Gastrocnemius medialis (tissue), 4 donors: ENCODE measurements around the gene TAL2. TPM values are rescaled to one million over a fixed set of nuclear protein-coding genes. Genes with fewer than 3 reads are reported as not detected.
A peak's percentile ranks its signal among the peaks of the same experiment; 100 is the strongest.

Source experiments
- ATAC-seq, 2 donors: fragments of 150-250 bp; one replicate each; pipeline ENCODE4 v1.9.1; 2016
- DNase-seq, 2 donors: peaks; one replicate each; pipeline ENCODE4 v3.0.0-alpha.2; 2019
- H3K27ac ChIP-seq, 4 donors: fragments of 200-600 bp; sonication (generic); 1 replicate in 1 of 4; 2 replicates in 3 of 4; pipeline ENCODE4 v1.5.1; 2016 to 2018; ENCODE audit warnings: mild to moderate bottlenecking in 2 of 4, moderate library complexity in 1 of 4
- H3K27me3 ChIP-seq, 3 donors: fragments of 200-600 bp; sonication (generic) in 2 of 3; 1 replicate in 1 of 3; 2 replicates in 2 of 3; pipeline versions ENCODE4 v1.5.1 to v1.6.0; 2016 to 2019; ENCODE audit warnings: mild to moderate bottlenecking in 1 of 3, moderate library complexity in 1 of 3
- H3K36me3 ChIP-seq, 2 donors: fragments of 200-600 bp; sonication (generic) in 1 of 2; one replicate each; pipeline ENCODE4 v1.5.1; 2017 to 2018
- H3K4me1 ChIP-seq, 2 donors: fragments of 200-600 bp; sonication (generic) in 1 of 2; one replicate each; pipeline ENCODE4 v1.5.1; 2016 to 2017; ENCODE audit warnings: mild to moderate bottlenecking in 2 of 2
- H3K4me3 ChIP-seq, 4 donors: fragments of 200-600 bp; sonication (generic) in 3 of 4; 1 replicate in 1 of 4; 2 replicates in 3 of 4; pipeline ENCODE4 v1.5.1; 2016 to 2019; ENCODE audit warnings: mild to moderate bottlenecking in 2 of 4
- H3K9me3 ChIP-seq, 3 donors: fragments of 200-600 bp; sonication (generic) in 2 of 3; 1 replicate in 1 of 3; 2 replicates in 2 of 3; pipeline ENCODE4 v1.5.1; 2016 to 2019
- CTCF ChIP-seq, 5 experiments: fragments of 450-650 bp in 3 of 5; fragments of 200-600 bp in 2 of 5; sonication (generic) in 2 of 5; IDR thresholded peaks in 4 of 5; conservative IDR thresholded peaks in 1 of 5; 1 replicate in 4 of 5; 2 replicates in 1 of 5; pipeline ENCODE4 v1.5.1; 2016 to 2019; ENCODE audit warnings: antibody characterized with exemption in 5 of 5, mild to moderate bottlenecking in 3 of 5, moderate library complexity in 3 of 5
- POLR2A ChIP-seq, 2 donors: fragments of 450-650 bp; IDR thresholded peaks; one replicate each; pipeline ENCODE4 v1.6.1; 2017; ENCODE audit warnings: antibody characterized with exemption in 2 of 2, mild to moderate bottlenecking in 2 of 2, moderate library complexity in 2 of 2
- in situ Hi-C, 4 donors: fragments of 200-750 bp; cut with MboI; loops; one replicate each; pipeline versions ENCODE4 v1.15.0 to v1.8.0; 2017; ENCODE audit warnings: low sequenced_read_pairs in 4 of 4
- intact Hi-C: fragments of 100-400 bp; cut with DNase I; formaldehyde crosslinking; loops from one replicate; pipeline ENCODE4 v1.15.1; 2023; ENCODE audit warnings: low total_unique reads
- total RNA-seq, 4 donors: library from RNA; depleted of rRNA; stranded (reverse); fragments of >200 nt; gene quantifications; one replicate each; pipeline versions ENCODE4 v1.1.0 to v1.2.3, GENCODE V29; 2016

The TAL2 gene
- total RNA-seq, 4 donors from 2014 or later: not detected

- intact Hi-C loops: no loop called here
- no peak for TF ChIP-seq CTCF (IDR thresholded peaks at IDR 0.05 in 4 of 5, conservative IDR thresholded peaks at IDR 0.05 in 1 of 5)
- TF ChIP-seq POLR2A (IDR thresholded peaks at IDR 0.05): no peak
- in situ Hi-C loops: loop anchor here in 1 of 4 donors (25.0 kb wide), 1 partner anchor 269 kb away; the partner anchor contains the start of gene FSD1L
- Histone ChIP-seq H3K4me1 (peaks cover 54 to 57% of the 10 kb centered on the region in 2 donors), H3K27ac (peak overlapping the region; percentile 79 to 84 (median 82)), H3K27me3 (no peaks in the 10 kb centered on the region), H3K9me3 (no peaks in the 10 kb centered on the region), H3K36me3 (peaks cover 0 to 7% of the 10 kb centered on the region in 2 donors), H3K4me3 (no peak overlapping the region)
- ATAC-seq: no peak
- no peak for DNase-seq
Observed at GRCh38 chr9:105706156-105706555, 43.9 kb downstream of the TAL2 start.

- H3K27ac ChIP-seq: peak overlapping the region; percentile 79 to 84 (median 82)
- TF ChIP-seq POLR2A (IDR thresholded peaks at IDR 0.05) (no peak), CTCF (IDR thresholded peaks at IDR 0.05 in 4 of 5, conservative IDR thresholded peaks at IDR 0.05 in 1 of 5) (no peak)
- DNase-seq (no peak), ATAC-seq (no peak)
- peaks cover 0 to 7% of the 10 kb centered on the region in 2 donors for H3K36me3 ChIP-seq
- intact Hi-C loops (no loop called here), in situ Hi-C loops (loop anchor here in 1 of 4 donors (25.0 kb wide), 1 partner anchor 271 kb away; the partner anchor contains the start of gene FSD1L)
- H3K4me1 ChIP-seq: peaks cover 48 to 59% of the 10 kb centered on the region in 2 donors
- peak overlapping the region in 3 of 4 donors; percentile 10 to 24 (median 23) for H3K4me3 ChIP-seq
- H3K27me3 ChIP-seq: no peaks in the 10 kb centered on the region
- H3K9me3 ChIP-seq: no peaks in the 10 kb centered on the region
Observed at GRCh38 chr9:105708405-105708804, 46.1 kb downstream of the TAL2 start.

- Histone ChIP-seq H3K27me3 (no peaks in the 10 kb centered on the region), H3K4me3 (peak overlapping the region; percentile 1 to 40 (median 20)), H3K4me1 (peaks cover 40 to 58% of the 10 kb centered on the region in 2 donors), H3K27ac (peak overlapping the region; percentile 79 to 84 (median 82)), H3K36me3 (peaks cover 0 to 7% of the 10 kb centered on the region in 2 donors), H3K9me3 (no peaks in the 10 kb centered on the region)
- peak in 1 of 2 donors; percentile 49 for ATAC-seq
- intact Hi-C loops: loop anchor here (5.0 kb wide), 1 partner anchor 1062 kb away; no protein-coding TSS in a partner anchor
- TF ChIP-seq CTCF (IDR thresholded peaks at IDR 0.05 in 4 of 5, conservative IDR thresholded peaks at IDR 0.05 in 1 of 5) (no peak), POLR2A (IDR thresholded peaks at IDR 0.05) (no peak)
- in situ Hi-C loops: loop anchor here in 1 of 4 donors (25.0 kb wide), 1 partner anchor 273 kb away; the partner anchor contains the start of gene FSD1L
- peak in 1 of 2 donors; percentile 46 for DNase-seq
Observed at GRCh38 chr9:105710638-105711037, 48.4 kb downstream of the TAL2 start.

- Histone ChIP-seq H3K9me3 (no peaks in the 10 kb centered on the region), H3K36me3 (no peaks in the 10 kb centered on the region), H3K27ac (peak overlapping the region; percentile 79 to 84 (median 82)), H3K4me3 (peak overlapping the region in 3 of 4 donors; percentile 17 to 40 (median 28)), H3K4me1 (peaks cover 46 to 59% of the 10 kb centered on the region in 2 donors), H3K27me3 (no peaks in the 10 kb centered on the region)
- intact Hi-C loops (loop anchor here (2.0 to 5.0 kb wide), 2 partner anchors 101 to 1060 kb away; no protein-coding TSS in a partner anchor), in situ Hi-C loops (loop anchor here in 1 of 4 donors (25.0 kb wide), 1 partner anchor 275 kb away; the partner anchor contains the start of gene FSD1L)
- DNase-seq: peak; percentile 74 to 87
- ATAC-seq: peak; percentile 86 to 88
- TF ChIP-seq CTCF (IDR thresholded peaks at IDR 0.05 in 4 of 5, conservative IDR thresholded peaks at IDR 0.05 in 1 of 5) (no peak), POLR2A (IDR thresholded peaks at IDR 0.05) (peak; percentile 8 to 68)
Observed at GRCh38 chr9:105711867-105712266, 49.6 kb downstream of the TAL2 start.
